ENCODE measurements around the gene NDST3. TPM values are rescaled to one million over a fixed set of nuclear protein-coding genes. Genes with fewer than 3 reads are reported as not detected.

The NDST3 gene
- total RNA-seq, 1 experiment from 2014 or later, result not detected

DNA sequence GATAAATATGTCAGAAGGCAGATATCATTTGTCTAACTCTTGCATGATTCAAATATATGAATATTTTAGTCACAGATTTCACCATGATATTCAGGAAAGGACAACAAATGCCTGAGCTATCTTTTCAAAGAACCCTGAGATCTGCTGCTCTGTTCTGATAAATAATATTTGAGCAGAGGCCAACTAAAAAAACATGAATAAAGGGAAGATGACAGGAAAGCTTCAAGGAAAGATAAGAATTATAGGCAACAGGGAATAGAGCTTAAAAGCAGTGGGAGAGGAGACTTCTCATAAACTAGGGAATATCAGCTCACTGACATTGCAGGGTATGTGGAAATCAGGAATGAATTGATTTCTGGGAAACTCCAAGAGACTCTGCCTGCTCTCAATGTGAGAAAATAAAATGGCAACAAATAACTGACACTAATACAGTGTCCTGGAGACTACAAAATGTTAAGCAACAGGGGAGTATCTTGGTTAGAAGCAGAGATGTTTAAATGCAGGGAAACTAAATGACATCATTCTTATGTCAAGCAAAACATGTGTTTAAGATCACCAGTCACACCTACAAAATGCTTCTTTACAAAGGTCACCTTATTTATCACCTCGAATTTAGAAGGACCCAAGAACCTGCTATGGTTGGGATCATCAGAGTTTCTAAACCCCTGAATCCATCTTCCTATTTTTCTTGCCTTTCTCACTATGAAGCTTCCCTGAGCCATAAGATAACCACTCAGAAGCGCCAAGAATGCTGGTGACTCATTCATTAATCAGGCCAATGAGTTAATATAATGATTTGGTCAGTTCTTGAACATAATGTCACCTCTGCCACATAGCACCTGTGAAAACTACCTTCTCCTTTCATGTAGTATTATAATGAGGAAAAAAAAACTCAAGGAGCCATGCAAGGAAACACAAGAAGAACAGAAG, 78.1 kb downstream of the NDST3 start:
- no peaks in the 10 kb centered on the region for H3K9me3 ChIP-seq (ENCODE audit: control insufficient read depth, insufficient read depth, low read depth, low read length)
- TF ChIP-seq POLR2AphosphoS5 (IDR thresholded peaks at IDR 0.05; ENCODE audit: low read depth, low read length) (no peak), SIN3A (IDR thresholded peaks at IDR 0.05; ENCODE audit: borderline replicate concordance, insufficient read depth, low read depth, low read length) (no peak), TCF7L2 (IDR thresholded peaks at IDR 0.05; ENCODE audit: low read depth, low read length) (no peak)
- TF ChIP-seq, protein P1, sequence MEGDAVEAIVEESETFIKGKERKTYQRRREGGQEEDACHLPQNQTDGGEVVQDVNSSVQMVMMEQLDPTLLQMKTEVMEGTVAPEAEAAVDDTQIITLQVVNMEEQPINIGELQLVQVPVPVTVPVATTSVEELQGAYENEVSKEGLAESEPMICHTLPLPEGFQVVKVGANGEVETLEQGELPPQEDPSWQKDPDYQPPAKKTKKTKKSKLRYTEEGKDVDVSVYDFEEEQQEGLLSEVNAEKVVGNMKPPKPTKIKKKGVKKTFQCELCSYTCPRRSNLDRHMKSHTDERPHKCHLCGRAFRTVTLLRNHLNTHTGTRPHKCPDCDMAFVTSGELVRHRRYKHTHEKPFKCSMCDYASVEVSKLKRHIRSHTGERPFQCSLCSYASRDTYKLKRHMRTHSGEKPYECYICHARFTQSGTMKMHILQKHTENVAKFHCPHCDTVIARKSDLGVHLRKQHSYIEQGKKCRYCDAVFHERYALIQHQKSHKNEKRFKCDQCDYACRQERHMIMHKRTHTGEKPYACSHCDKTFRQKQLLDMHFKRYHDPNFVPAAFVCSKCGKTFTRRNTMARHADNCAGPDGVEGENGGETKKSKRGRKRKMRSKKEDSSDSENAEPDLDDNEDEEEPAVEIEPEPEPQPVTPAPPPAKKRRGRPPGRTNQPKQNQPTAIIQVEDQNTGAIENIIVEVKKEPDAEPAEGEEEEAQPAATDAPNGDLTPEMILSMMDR (IDR thresholded peaks at IDR 0.05), result no peak
- TF ChIP-seq, protein P2, sequence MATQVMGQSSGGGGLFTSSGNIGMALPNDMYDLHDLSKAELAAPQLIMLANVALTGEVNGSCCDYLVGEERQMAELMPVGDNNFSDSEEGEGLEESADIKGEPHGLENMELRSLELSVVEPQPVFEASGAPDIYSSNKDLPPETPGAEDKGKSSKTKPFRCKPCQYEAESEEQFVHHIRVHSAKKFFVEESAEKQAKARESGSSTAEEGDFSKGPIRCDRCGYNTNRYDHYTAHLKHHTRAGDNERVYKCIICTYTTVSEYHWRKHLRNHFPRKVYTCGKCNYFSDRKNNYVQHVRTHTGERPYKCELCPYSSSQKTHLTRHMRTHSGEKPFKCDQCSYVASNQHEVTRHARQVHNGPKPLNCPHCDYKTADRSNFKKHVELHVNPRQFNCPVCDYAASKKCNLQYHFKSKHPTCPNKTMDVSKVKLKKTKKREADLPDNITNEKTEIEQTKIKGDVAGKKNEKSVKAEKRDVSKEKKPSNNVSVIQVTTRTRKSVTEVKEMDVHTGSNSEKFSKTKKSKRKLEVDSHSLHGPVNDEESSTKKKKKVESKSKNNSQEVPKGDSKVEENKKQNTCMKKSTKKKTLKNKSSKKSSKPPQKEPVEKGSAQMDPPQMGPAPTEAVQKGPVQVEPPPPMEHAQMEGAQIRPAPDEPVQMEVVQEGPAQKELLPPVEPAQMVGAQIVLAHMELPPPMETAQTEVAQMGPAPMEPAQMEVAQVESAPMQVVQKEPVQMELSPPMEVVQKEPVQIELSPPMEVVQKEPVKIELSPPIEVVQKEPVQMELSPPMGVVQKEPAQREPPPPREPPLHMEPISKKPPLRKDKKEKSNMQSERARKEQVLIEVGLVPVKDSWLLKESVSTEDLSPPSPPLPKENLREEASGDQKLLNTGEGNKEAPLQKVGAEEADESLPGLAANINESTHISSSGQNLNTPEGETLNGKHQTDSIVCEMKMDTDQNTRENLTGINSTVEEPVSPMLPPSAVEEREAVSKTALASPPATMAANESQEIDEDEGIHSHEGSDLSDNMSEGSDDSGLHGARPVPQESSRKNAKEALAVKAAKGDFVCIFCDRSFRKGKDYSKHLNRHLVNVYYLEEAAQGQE (IDR thresholded peaks at IDR 0.05; ENCODE audit: insufficient read depth in 1 of 2, low read depth in 2 of 2, low read length in 1 of 2), result no peak
- DNase-seq (ENCODE audit: low read depth, low spot score), result no peak
- no peak overlapping the region for H3K27ac ChIP-seq (ENCODE audit: low read length)
- no peak overlapping the region for H3K4me3 ChIP-seq (ENCODE audit: low read depth in 2 of 2, low read length in 2 of 2)
- BruUV-seq (replicated peaks), result no TSS peak
- in situ Hi-C loops (cut with HindIII; ENCODE audit: low pct_unique_long_range_greater_than_20kb, low sequenced_read_pairs), result no loop called here
- ChIA-PET POLR2A (no interaction called here), CTCF (no interaction called here)
- no peak for ATAC-seq
- no peaks in the 10 kb centered on the region for H3K4me1 ChIP-seq (ENCODE audit: control insufficient read depth, insufficient read depth, low read length)
- intact Hi-C loops (cut with micrococcal nuclease; ENCODE audit: unreplicated experiment), result no loop called here
- H3K27me3 ChIP-seq (ENCODE audit: control insufficient read depth, insufficient read depth, low read length), result no peaks in the 10 kb centered on the region
- no peaks in the 10 kb centered on the region for H3K36me3 ChIP-seq (ENCODE audit: control insufficient read depth, insufficient read depth, low read length)

DNA sequence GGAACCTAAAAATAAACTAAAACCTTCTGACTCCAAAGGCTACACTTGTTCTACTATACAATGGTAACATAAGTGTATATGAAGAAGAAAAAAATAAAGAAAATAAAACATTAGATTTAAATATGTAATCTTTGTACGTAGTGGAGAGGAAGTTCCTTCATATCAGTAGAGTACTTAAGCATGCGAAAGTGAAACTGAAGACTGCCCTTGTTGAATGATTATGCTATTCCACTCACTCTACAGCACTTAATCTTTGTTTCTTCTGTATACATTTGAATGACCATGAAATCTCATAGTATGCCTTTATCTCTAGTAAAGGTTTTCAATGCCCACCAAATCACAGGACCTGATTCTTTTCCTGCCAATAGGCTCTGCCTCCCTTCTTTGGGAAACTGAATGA, 78.9 kb downstream of the NDST3 start:
- POLR2A ChIA-PET, result no interaction called here
- ATAC-seq, result no peak

More for the DNA sequence above, 78.9 kb downstream of the NDST3 start:
- H3K27ac ChIP-seq (ENCODE audit: low read length), result no peak overlapping the region
- intact Hi-C loops (cut with micrococcal nuclease; ENCODE audit: unreplicated experiment), result no loop called here
- no peak overlapping the region for H3K4me3 ChIP-seq (ENCODE audit: low read depth in 2 of 2, low read length in 2 of 2)
- H3K9me3 ChIP-seq (ENCODE audit: control insufficient read depth, insufficient read depth, low read depth, low read length), result no peaks in the 10 kb centered on the region
- CTCF ChIA-PET, result no interaction called here
- no peaks in the 10 kb centered on the region for H3K27me3 ChIP-seq (ENCODE audit: control insufficient read depth, insufficient read depth, low read length)
- no peak for DNase-seq (ENCODE audit: low read depth, low spot score)
- in situ Hi-C loops (cut with HindIII; ENCODE audit: low pct_unique_long_range_greater_than_20kb, low sequenced_read_pairs), result no loop called here
- H3K36me3 ChIP-seq (ENCODE audit: control insufficient read depth, insufficient read depth, low read length), result no peaks in the 10 kb centered on the region
- TF ChIP-seq, protein P2 (IDR thresholded peaks at IDR 0.05; ENCODE audit: insufficient read depth in 1 of 2, low read depth in 2 of 2, low read length in 1 of 2), result no peak
- TF ChIP-seq POLR2AphosphoS5 (IDR thresholded peaks at IDR 0.05; ENCODE audit: low read depth, low read length) (no peak), SIN3A (IDR thresholded peaks at IDR 0.05; ENCODE audit: borderline replicate concordance, insufficient read depth, low read depth, low read length) (no peak), TCF7L2 (IDR thresholded peaks at IDR 0.05; ENCODE audit: low read depth, low read length) (no peak)
- TF ChIP-seq, protein P1 (IDR thresholded peaks at IDR 0.05), result no peak
- BruUV-seq (replicated peaks), result no TSS peak
- H3K4me1 ChIP-seq (ENCODE audit: control insufficient read depth, insufficient read depth, low read length), result no peaks in the 10 kb centered on the region

All from Panc1 (cell line).